Thyroid gland (tissue), 4 donors: ENCODE data around the gene MGST1. TPM values are rescaled to one million over a fixed set of nuclear protein-coding genes. Genes with fewer than 3 reads are reported as not detected.

Experiments used
- DNase-seq, 2 donors: peaks; one replicate each; pipeline ENCODE4 v3.0.0-alpha.2; 2019
- H3K27ac ChIP-seq, 3 donors: fragments of 200-600 bp; sonication (generic); 1 replicate in 2 of 3; 2 replicates in 1 of 3; pipeline ENCODE4 v1.5.1; 2016 to 2019; ENCODE audit warnings: mild to moderate bottlenecking in 1 of 3, moderate library complexity in 1 of 3
- H3K27me3 ChIP-seq: fragments of 200-600 bp; sonication (generic); one replicate; pipeline ENCODE4 v1.5.1; 2019
- H3K36me3 ChIP-seq, 2 donors: fragments of 200-600 bp; sonication (generic); one replicate each; pipeline ENCODE4 v1.5.1; 2016 to 2019
- H3K4me1 ChIP-seq, 2 donors: fragments of 200-600 bp; sonication (generic); one replicate each; pipeline ENCODE4 v1.5.1; 2017 to 2019
- H3K4me3 ChIP-seq, 3 donors: fragments of 200-600 bp; sonication (generic); replicated peaks in 1 of 3; 1 replicate in 2 of 3; 2 replicates in 1 of 3; pipeline ENCODE4 v1.5.1; 2016; ENCODE audit warnings: mild to moderate bottlenecking in 1 of 3
- H3K9me3 ChIP-seq: fragments of 200-600 bp; sonication (generic); one replicate; pipeline ENCODE4 v1.5.1; 2017
- CTCF ChIP-seq, 6 experiments: fragments of 200-600 bp in 3 of 6; fragments of 450-650 bp in 3 of 6; sonication (generic) in 3 of 6; IDR thresholded peaks; one replicate each; pipeline ENCODE4 v1.5.1; 2016 to 2019; ENCODE audit warnings: antibody characterized with exemption in 6 of 6, mild to moderate bottlenecking in 2 of 6, inconsistent platforms in 1 of 6, moderate library complexity in 1 of 6
- POLR2A ChIP-seq, 2 donors: fragments of 450-650 bp; IDR thresholded peaks; one replicate each; pipeline ENCODE4 v1.6.1; 2017; ENCODE audit warnings: antibody characterized with exemption in 2 of 2, mild to moderate bottlenecking in 2 of 2, moderate library complexity in 1 of 2
- WGBS, 2 donors: methylation state at CpG; one replicate each; pipeline ENCODE4 v1.1.5; 2017; 5-methylcytosine and 5-hydroxymethylcytosine counted together
- intact Hi-C: fragments of 100-400 bp; cut with DNase I; formaldehyde crosslinking; loops from one replicate; pipeline ENCODE4 v1.15.1; 2023
- total RNA-seq, 4 donors: library from RNA; depleted of rRNA; stranded (reverse); fragments of >200 nt; gene quantifications; one replicate each; pipeline ENCODE4 v1.2.3, GENCODE V29; 2016

Gene MGST1
- total RNA-seq, 4 donors from 2014 or later: 454 to 666 (median 594) TPM

GRCh38 chr12:16348435-16349130 lies 1.1 kb downstream of the MGST1 start:
- 35 to 41% methylated on average over 10 of the region's 10 CpGs for WGBS, 2 donors
- TF ChIP-seq POLR2A (IDR thresholded peaks at IDR 0.05): peak in 1 of 2 donors; percentile 36
- TF ChIP-seq CTCF (IDR thresholded peaks at IDR 0.05): no peak
- peak overlapping the region; percentile 80 to 93 (median 93) for H3K27ac ChIP-seq

GRCh38 chr12:16349131-16349460 lies 1.7 kb downstream of the MGST1 start:
- 30 to 36% methylated on average over 3 of the region's 3 CpGs for WGBS, 2 donors
- TF ChIP-seq POLR2A (IDR thresholded peaks at IDR 0.05) (no peak), CTCF (IDR thresholded peaks at IDR 0.05) (no peak)
- Histone ChIP-seq H3K27ac (peak overlapping the region; percentile 80 to 93 (median 93)), H3K4me3 (peak overlapping the region in 2 of 3 donors; percentile 40 to 47), H3K9me3 (no peaks in the 10 kb centered on the region), H3K36me3 (peaks cover 0 to 1% of the 10 kb centered on the region in 2 donors), H3K4me1 (peaks cover 27 to 33% of the 10 kb centered on the region in 2 donors), H3K27me3 (no peaks in the 10 kb centered on the region)
- intact Hi-C loops: no loop called here
- peak; percentile 71 to 75 for DNase-seq

More at GRCh38 chr12:16348435-16349130, 1.1 kb downstream of the MGST1 start:
- Histone ChIP-seq H3K27me3 (no peaks in the 10 kb centered on the region), H3K36me3 (no peaks in the 10 kb centered on the region), H3K4me1 (peaks cover 27 to 33% of the 10 kb centered on the region in 2 donors), H3K4me3 (peak overlapping the region in 2 of 3 donors; percentile 40 to 47), H3K9me3 (no peaks in the 10 kb centered on the region)
- intact Hi-C loops: no loop called here
- peak in 1 of 2 donors; percentile 7 for DNase-seq

- Histone ChIP-seq H3K9me3 (no peaks in the 10 kb centered on the region), H3K27me3 (no peaks in the 10 kb centered on the region), H3K36me3 (peaks cover 5 to 14% of the 10 kb centered on the region in 2 donors), H3K27ac (peak overlapping the region; percentile 80 to 93 (median 93)), H3K4me1 (peaks cover 27 to 37% of the 10 kb centered on the region in 2 donors), H3K4me3 (no peak overlapping the region)
- intact Hi-C loops: no loop called here
- WGBS, 2 donors: 26 to 38% methylated on average over 1 of the region's 1 CpG
- peak; percentile 90 for DNase-seq
- TF ChIP-seq CTCF (IDR thresholded peaks at IDR 0.05) (no peak), POLR2A (IDR thresholded peaks at IDR 0.05) (peak in 1 of 2 donors; percentile 53)
These were observed 3.2 kb downstream of the MGST1 start for GRCh38 chr12:16350682-16351081.

GRCh38 chr12:16352481-16352880 lies 5.0 kb downstream of the MGST1 start:
- H3K27ac ChIP-seq: no peak overlapping the region

More at GRCh38 chr12:16352481-16352880, 5.0 kb downstream of the MGST1 start:
- no peaks in the 10 kb centered on the region for H3K9me3 ChIP-seq
- H3K27me3 ChIP-seq: no peaks in the 10 kb centered on the region
- H3K4me3 ChIP-seq: no peak overlapping the region
- peaks cover 27 to 29% of the 10 kb centered on the region in 2 donors for H3K4me1 ChIP-seq
- DNase-seq: no peak
- intact Hi-C loops: no loop called here
- no peak for TF ChIP-seq CTCF (IDR thresholded peaks at IDR 0.05)
- no peak for TF ChIP-seq POLR2A (IDR thresholded peaks at IDR 0.05)
- WGBS, 2 donors: 44 to 53% methylated on average over 1 of the region's 1 CpG
- H3K36me3 ChIP-seq: peaks cover 19 to 20% of the 10 kb centered on the region in 2 donors
